ENCODE data around the gene CCDC9B.
A peak's percentile ranks its signal among the peaks of the same experiment; 100 is the strongest.

The CCDC9B gene

GRCh38 chr15:40345225-40345866 is 4.6 kb upstream of the CCDC9B start:
- no peak for DNase-seq (ENCODE audit: low read depth)

- DNase-seq (ENCODE audit: low read depth): peak; percentile 60
These were observed 3.9 kb upstream of the CCDC9B start for GRCh38 chr15:40344631-40345120.

- DNase-seq (ENCODE audit: low read depth): no peak
These were observed 3.5 kb upstream of the CCDC9B start for GRCh38 chr15:40344217-40344616.

- DNase-seq (ENCODE audit: low read depth): no peak
These were observed 2.8 kb upstream of the CCDC9B start for GRCh38 chr15:40343512-40343911.

- DNase-seq (ENCODE audit: low read depth): no peak
These were observed 1.9 kb upstream of the CCDC9B start for GRCh38 chr15:40342416-40343320.

GRCh38 chr15:40340038-40340739 is 550 bp downstream of the CCDC9B start:
- no peak for DNase-seq (ENCODE audit: low read depth)

- no peak for DNase-seq (ENCODE audit: low read depth)
These were observed 1.2 kb downstream of the CCDC9B start for GRCh38 chr15:40339621-40339945.

GRCh38 chr15:40338921-40339620 is 1.7 kb downstream of the CCDC9B start:
- DNase-seq (ENCODE audit: low read depth): no peak

GRCh38 chr15:40338041-40338657 is 2.6 kb downstream of the CCDC9B start:
- DNase-seq (ENCODE audit: low read depth): peak; percentile 73

- DNase-seq (ENCODE audit: low read depth): no peak
These were observed 3.1 kb downstream of the CCDC9B start for GRCh38 chr15:40337597-40337996.

- DNase-seq (ENCODE audit: low read depth): no peak
These were observed 4.0 kb downstream of the CCDC9B start for GRCh38 chr15:40336744-40337122.

- DNase-seq (ENCODE audit: low read depth): no peak
These were observed 4.6 kb downstream of the CCDC9B start for GRCh38 chr15:40335938-40336743.

- no peak for DNase-seq (ENCODE audit: low read depth)
These were observed 5.6 kb downstream of the CCDC9B start for GRCh38 chr15:40334941-40335795.

- no peak for DNase-seq (ENCODE audit: low read depth)
These were observed 6.2 kb downstream of the CCDC9B start for GRCh38 chr15:40334541-40334940.

- no peak for DNase-seq (ENCODE audit: low read depth)
These were observed 6.7 kb downstream of the CCDC9B start for GRCh38 chr15:40333922-40334492.

GRCh38 chr15:40332113-40332781 is 8.5 kb downstream of the CCDC9B start:
- DNase-seq (ENCODE audit: low read depth): no peak

GRCh38 chr15:40331637-40332036 is 9.1 kb downstream of the CCDC9B start:
- no peak for DNase-seq (ENCODE audit: low read depth)

- DNase-seq (ENCODE audit: low read depth): no peak
These were observed 9.7 kb downstream of the CCDC9B start for GRCh38 chr15:40331026-40331425.

- no peak for DNase-seq (ENCODE audit: low read depth)
These were observed 10.3 kb downstream of the CCDC9B start for GRCh38 chr15:40330368-40330836.

Data from activated T-cell treated with anti-CD3 and anti-CD28 coated beads for 48 hours (primary cell).